ENCODE measurements around the gene ZNF667. TPM values are rescaled to one million over a fixed set of nuclear protein-coding genes. Genes with fewer than 3 reads are reported as not detected.

ZNF667 gene
- total and polyA plus RNA-seq, 4 donors: 0.31 to 1.7 (median 0.96) TPM

DNA sequence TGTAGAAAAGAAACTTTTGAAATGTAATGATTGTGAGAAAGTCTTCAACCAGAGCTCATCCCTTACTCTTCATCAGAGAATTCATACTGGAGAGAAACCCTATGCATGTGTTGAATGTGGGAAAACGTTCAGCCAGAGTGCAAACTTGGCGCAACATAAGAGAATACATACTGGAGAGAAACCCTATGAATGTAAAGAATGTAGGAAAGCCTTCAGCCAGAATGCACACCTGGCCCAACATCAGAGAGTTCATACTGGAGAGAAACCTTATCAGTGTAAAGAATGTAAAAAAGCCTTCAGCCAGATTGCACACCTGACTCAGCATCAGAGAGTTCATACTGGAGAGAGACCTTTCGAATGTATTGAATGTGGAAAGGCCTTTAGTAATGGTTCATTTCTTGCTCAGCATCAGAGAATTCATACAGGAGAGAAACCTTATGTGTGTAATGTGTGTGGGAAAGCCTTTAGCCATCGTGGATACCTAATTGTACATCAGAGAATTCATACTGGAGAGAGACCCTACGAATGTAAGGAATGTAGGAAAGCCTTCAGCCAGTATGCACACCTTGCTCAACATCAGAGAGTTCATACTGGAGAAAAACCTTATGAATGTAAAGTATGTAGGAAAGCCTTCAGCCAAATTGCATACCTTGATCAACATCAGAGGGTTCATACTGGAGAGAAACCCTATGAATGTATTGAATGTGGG is 53.7 kb downstream of the ZNF667 start:
- H3K9me3 ChIP-seq (ENCODE audit: control insufficient read depth in 4 of 4, low read length in 3 of 4): peaks cover 33 to 95% (median 70%) of the 10 kb centered on the region in 4 donors
- peaks cover 2 to 45% (median 39%) of the 10 kb centered on the region in 4 donors for H3K36me3 ChIP-seq (ENCODE audit: control insufficient read depth in 4 of 4, insufficient read depth in 3 of 4, low read depth in 1 of 4, low read length in 3 of 4)
- 93% methylated on average over 5 of the region's 5 CpGs for WGBS
- no peak for DNase-seq (ENCODE audit: low spot score)
- no peak overlapping the region for H3K9ac ChIP-seq (ENCODE audit: low read depth in 1 of 2, low read length in 2 of 2)
- peak overlapping the region in 2 of 3 donors; percentile 51 to 63 for H3K4me3 ChIP-seq (ENCODE audit: low read depth in 1 of 3, low read length in 3 of 3)
- H3K27me3 ChIP-seq (ENCODE audit: control insufficient read depth in 4 of 4, insufficient read depth in 4 of 4, low read length in 3 of 4): no peaks in the 10 kb centered on the region
- no peak overlapping the region for H3K27ac ChIP-seq (ENCODE audit: low read depth in 1 of 2, low read length in 2 of 2)
- no peaks in the 10 kb centered on the region for H3K4me1 ChIP-seq (ENCODE audit: control insufficient read depth in 4 of 4, insufficient read depth in 4 of 4, low read length in 3 of 4)
- TF ChIP-seq RAD21 (IDR thresholded peaks at IDR 0.05) (no peak), SP1 (IDR thresholded peaks at IDR 0.05) (no peak)

DNA sequence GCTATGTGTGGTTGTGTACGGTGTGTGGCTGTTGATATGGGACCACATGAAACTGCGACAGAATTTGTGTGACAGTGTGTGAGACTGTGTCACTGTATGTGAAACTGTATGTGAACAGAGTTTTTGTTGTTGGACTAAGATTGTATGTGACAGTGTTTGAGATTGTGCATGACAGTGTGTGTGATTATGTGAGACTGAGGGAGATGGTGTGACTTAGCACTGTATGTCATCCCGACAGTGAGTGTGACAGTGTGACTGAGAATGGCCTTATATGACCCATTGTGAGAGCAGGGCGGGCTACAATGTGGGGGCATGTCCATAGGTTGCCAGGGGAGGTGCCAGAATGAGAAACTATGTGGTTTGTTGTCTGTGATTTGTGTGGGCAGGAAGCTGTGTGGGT is 72.1 kb downstream of the ZNF667 start:
- Histone ChIP-seq H3K4me3 (ENCODE audit: low read depth in 1 of 3, low read length in 3 of 3) (peak overlapping the region in 2 of 3 donors; percentile 91 to 94), H3K9ac (ENCODE audit: low read depth in 1 of 2, low read length in 2 of 2) (no peak overlapping the region), H3K27ac (ENCODE audit: low read depth in 1 of 2, low read length in 2 of 2) (no peak overlapping the region), H3K27me3 (ENCODE audit: control insufficient read depth in 4 of 4, insufficient read depth in 4 of 4, low read length in 3 of 4) (no peaks in the 10 kb centered on the region), H3K9me3 (ENCODE audit: control insufficient read depth in 4 of 4, low read length in 3 of 4) (peaks cover 14 to 50% (median 46%) of the 10 kb centered on the region in 4 donors), H3K4me1 (ENCODE audit: control insufficient read depth in 4 of 4, insufficient read depth in 4 of 4, low read length in 3 of 4) (peaks cover 0 to 16% (median 8%) of the 10 kb centered on the region in 4 donors), H3K36me3 (ENCODE audit: control insufficient read depth in 4 of 4, insufficient read depth in 3 of 4, low read depth in 1 of 4, low read length in 3 of 4) (peaks cover 10 to 38% (median 33%) of the 10 kb centered on the region in 4 donors)
- 93% methylated on average over 4 of the region's 4 CpGs for whole genome bisulfite sequencing
- TF ChIP-seq HNF4G (IDR thresholded peaks at IDR 0.05): no peak
- no peak for DNase-seq (ENCODE audit: low spot score)

DNA sequence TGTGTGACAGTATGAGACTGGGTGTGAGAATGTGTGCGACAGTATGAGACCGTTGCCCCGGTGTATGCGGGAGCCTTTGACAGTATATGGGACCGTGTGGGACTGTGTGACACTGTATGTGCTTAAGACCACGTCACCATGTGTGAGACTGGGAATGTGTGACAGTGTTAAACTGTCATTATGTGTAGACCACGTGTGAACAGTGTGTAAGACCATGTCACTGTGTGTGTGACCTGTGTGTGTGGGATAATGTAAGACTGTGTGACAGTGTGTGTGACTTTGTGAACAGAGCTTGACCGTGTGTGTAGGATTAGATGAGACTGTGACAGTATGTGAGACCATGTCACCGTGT is 72.5 kb downstream of the ZNF667 start:
- Histone ChIP-seq H3K27ac (ENCODE audit: low read depth in 1 of 2, low read length in 2 of 2) (no peak overlapping the region), H3K4me1 (ENCODE audit: control insufficient read depth in 4 of 4, insufficient read depth in 4 of 4, low read length in 3 of 4) (peaks cover 0 to 16% (median 8%) of the 10 kb centered on the region in 4 donors)

More for the DNA sequence above, 72.5 kb downstream of the ZNF667 start:
- peaks cover 10 to 35% (median 31%) of the 10 kb centered on the region in 4 donors for H3K36me3 ChIP-seq (ENCODE audit: control insufficient read depth in 4 of 4, insufficient read depth in 3 of 4, low read depth in 1 of 4, low read length in 3 of 4)
- 63% methylated on average over 9 of the region's 9 CpGs for WGBS
- H3K27me3 ChIP-seq (ENCODE audit: control insufficient read depth in 4 of 4, insufficient read depth in 4 of 4, low read length in 3 of 4): no peaks in the 10 kb centered on the region
- DNase-seq (ENCODE audit: low spot score): no peak
- H3K9ac ChIP-seq (ENCODE audit: low read depth in 1 of 2, low read length in 2 of 2): peak overlapping the region; percentile 57 to 83
- peak overlapping the region; percentile 60 to 94 (median 91) for H3K4me3 ChIP-seq (ENCODE audit: low read depth in 1 of 3, low read length in 3 of 3)
- TF ChIP-seq, protein P1, sequence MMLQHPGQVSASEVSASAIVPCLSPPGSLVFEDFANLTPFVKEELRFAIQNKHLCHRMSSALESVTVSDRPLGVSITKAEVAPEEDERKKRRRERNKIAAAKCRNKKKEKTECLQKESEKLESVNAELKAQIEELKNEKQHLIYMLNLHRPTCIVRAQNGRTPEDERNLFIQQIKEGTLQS (IDR thresholded peaks at IDR 0.05): no peak
- TF ChIP-seq GABPA (IDR thresholded peaks at IDR 0.05 in 1 of 2, conservative IDR thresholded peaks at IDR 0.05 in 1 of 2): no peak
- TF ChIP-seq, protein P2, sequence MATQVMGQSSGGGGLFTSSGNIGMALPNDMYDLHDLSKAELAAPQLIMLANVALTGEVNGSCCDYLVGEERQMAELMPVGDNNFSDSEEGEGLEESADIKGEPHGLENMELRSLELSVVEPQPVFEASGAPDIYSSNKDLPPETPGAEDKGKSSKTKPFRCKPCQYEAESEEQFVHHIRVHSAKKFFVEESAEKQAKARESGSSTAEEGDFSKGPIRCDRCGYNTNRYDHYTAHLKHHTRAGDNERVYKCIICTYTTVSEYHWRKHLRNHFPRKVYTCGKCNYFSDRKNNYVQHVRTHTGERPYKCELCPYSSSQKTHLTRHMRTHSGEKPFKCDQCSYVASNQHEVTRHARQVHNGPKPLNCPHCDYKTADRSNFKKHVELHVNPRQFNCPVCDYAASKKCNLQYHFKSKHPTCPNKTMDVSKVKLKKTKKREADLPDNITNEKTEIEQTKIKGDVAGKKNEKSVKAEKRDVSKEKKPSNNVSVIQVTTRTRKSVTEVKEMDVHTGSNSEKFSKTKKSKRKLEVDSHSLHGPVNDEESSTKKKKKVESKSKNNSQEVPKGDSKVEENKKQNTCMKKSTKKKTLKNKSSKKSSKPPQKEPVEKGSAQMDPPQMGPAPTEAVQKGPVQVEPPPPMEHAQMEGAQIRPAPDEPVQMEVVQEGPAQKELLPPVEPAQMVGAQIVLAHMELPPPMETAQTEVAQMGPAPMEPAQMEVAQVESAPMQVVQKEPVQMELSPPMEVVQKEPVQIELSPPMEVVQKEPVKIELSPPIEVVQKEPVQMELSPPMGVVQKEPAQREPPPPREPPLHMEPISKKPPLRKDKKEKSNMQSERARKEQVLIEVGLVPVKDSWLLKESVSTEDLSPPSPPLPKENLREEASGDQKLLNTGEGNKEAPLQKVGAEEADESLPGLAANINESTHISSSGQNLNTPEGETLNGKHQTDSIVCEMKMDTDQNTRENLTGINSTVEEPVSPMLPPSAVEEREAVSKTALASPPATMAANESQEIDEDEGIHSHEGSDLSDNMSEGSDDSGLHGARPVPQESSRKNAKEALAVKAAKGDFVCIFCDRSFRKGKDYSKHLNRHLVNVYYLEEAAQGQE (IDR thresholded peaks at IDR 0.05): no peak
- TF ChIP-seq HNF4A (conservative IDR thresholded peaks at IDR 0.05): no peak
- TF ChIP-seq FOXA1 (IDR thresholded peaks at IDR 0.05): no peak
- no peak for TF ChIP-seq RXRA (IDR thresholded peaks at IDR 0.05)
- no peak for TF ChIP-seq NR2F2 (IDR thresholded peaks at IDR 0.05)
- TF ChIP-seq, protein P3, sequence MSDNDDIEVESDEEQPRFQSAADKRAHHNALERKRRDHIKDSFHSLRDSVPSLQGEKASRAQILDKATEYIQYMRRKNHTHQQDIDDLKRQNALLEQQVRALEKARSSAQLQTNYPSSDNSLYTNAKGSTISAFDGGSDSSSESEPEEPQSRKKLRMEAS (IDR thresholded peaks at IDR 0.05): no peak
- no peak for TF ChIP-seq JUND (IDR thresholded peaks at IDR 0.05)
- no peak for TF ChIP-seq YY1 (IDR thresholded peaks at IDR 0.05)
- TF ChIP-seq, protein P4, sequence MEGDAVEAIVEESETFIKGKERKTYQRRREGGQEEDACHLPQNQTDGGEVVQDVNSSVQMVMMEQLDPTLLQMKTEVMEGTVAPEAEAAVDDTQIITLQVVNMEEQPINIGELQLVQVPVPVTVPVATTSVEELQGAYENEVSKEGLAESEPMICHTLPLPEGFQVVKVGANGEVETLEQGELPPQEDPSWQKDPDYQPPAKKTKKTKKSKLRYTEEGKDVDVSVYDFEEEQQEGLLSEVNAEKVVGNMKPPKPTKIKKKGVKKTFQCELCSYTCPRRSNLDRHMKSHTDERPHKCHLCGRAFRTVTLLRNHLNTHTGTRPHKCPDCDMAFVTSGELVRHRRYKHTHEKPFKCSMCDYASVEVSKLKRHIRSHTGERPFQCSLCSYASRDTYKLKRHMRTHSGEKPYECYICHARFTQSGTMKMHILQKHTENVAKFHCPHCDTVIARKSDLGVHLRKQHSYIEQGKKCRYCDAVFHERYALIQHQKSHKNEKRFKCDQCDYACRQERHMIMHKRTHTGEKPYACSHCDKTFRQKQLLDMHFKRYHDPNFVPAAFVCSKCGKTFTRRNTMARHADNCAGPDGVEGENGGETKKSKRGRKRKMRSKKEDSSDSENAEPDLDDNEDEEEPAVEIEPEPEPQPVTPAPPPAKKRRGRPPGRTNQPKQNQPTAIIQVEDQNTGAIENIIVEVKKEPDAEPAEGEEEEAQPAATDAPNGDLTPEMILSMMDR (IDR thresholded peaks at IDR 0.05; ENCODE audit: low read depth, low read length, missing input control): no peak
- TF ChIP-seq, protein P5, sequence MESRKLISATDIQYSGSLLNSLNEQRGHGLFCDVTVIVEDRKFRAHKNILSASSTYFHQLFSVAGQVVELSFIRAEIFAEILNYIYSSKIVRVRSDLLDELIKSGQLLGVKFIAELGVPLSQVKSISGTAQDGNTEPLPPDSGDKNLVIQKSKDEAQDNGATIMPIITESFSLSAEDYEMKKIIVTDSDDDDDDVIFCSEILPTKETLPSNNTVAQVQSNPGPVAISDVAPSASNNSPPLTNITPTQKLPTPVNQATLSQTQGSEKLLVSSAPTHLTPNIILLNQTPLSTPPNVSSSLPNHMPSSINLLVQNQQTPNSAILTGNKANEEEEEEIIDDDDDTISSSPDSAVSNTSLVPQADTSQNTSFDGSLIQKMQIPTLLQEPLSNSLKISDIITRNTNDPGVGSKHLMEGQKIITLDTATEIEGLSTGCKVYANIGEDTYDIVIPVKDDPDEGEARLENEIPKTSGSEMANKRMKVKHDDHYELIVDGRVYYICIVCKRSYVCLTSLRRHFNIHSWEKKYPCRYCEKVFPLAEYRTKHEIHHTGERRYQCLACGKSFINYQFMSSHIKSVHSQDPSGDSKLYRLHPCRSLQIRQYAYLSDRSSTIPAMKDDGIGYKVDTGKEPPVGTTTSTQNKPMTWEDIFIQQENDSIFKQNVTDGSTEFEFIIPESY (IDR thresholded peaks at IDR 0.05): no peak
- no peak for TF ChIP-seq RAD21 (IDR thresholded peaks at IDR 0.05)
- TF ChIP-seq FOXA2 (IDR thresholded peaks at IDR 0.05): no peak
- TF ChIP-seq TAF1 (conservative IDR thresholded peaks at IDR 0.05): no peak
- H3K9me3 ChIP-seq (ENCODE audit: control insufficient read depth in 4 of 4, low read length in 3 of 4): peaks cover 14 to 50% (median 45%) of the 10 kb centered on the region in 4 donors
